HL-60 (cell line): Measurements from ENCODE around the gene GAB4.

ENCODE experiments used
- DNase-seq, 2 experiments: peaks; one replicate each; pipeline ENCODE4 v3.0.0-alpha.2; 2010 to 2020; ENCODE audit warnings: low read depth in 1 of 2, low spot score in 1 of 2
- H3K27ac ChIP-seq: fragments of 250-450 bp; sonication (Bioruptor Pico); replicated peaks from 2 replicates; pipeline ENCODE4 v1.5.1; 2020; ENCODE audit warnings: mild to moderate bottlenecking, moderate library complexity
- H3K27me3 ChIP-seq: fragments of 250-450 bp; sonication (Bioruptor Pico); 2 replicates; pipeline ENCODE4 v1.5.1; 2021; ENCODE audit warnings: mild to moderate bottlenecking, moderate library complexity; ENCODE audit not compliant: insufficient read depth, poor library complexity, severe bottlenecking
- H3K4me3 ChIP-seq: replicated peaks from 2 replicates; pipeline ENCODE4 v1.5.1; 2011; ENCODE audit warnings: mild to moderate bottlenecking, control low read depth, low read length; ENCODE audit not compliant: insufficient read depth
- GABPA ChIP-seq: IDR thresholded peaks from 2 replicates; pipeline ENCODE4 v1.6.1; 2012; ENCODE audit warnings: low read depth
- POLR2AphosphoS5 ChIP-seq: IDR thresholded peaks from 2 replicates; pipeline ENCODE4 v1.6.1; 2012; ENCODE audit warnings: low read depth
- SPI1 ChIP-seq: IDR thresholded peaks from 2 replicates; pipeline ENCODE4 v1.6.1; 2012; ENCODE audit warnings: low read depth, mild to moderate bottlenecking, borderline replicate concordance
- TF ChIP-seq, protein P1 (sequence below): IDR thresholded peaks from one replicate; pipeline ENCODE4 v1.5.1; 2011; ENCODE audit warnings: low read length, control low read depth, inconsistent platforms; ENCODE audit not compliant: insufficient read depth
- TF ChIP-seq, protein P2 (sequence below): IDR thresholded peaks from 2 replicates; pipeline ENCODE4 v1.6.1; 2012; ENCODE audit warnings: low read depth; ENCODE audit not compliant: insufficient replicate concordance

GAB4 gene

DNA sequence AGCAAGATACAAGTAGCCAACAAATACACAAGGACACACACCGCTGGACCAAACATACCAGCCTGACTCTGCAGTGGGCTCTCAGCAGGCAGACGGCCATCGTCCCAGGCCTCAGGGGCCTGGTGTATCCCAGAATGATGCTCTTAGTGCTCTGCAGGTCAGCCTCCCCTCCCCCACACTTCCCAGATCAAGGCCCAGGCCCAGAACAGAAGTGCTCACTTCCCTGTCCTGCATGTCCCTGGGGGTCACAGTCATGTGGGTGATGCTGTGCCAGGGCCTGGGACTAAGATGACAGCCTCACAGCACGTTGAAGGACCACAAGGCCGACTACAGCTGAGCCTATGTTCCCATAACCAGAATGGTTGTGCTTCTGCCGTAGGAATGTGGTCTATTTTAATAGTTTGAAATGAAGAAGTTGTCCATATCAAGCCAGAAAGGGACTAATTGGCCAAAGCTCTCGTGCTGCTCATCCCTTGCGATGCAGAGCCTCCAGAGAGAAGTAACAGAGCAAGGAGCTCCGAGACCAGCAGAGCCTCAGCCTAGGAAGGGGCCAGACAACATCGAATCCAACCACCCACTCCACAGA lies 48.6 kb downstream of the GAB4 start:
- H3K4me3 ChIP-seq, result no peak overlapping the region
- no peaks in the 10 kb centered on the region for H3K27me3 ChIP-seq
- no peak overlapping the region for H3K27ac ChIP-seq
- DNase-seq, result no peak
- TF ChIP-seq, protein P1, sequence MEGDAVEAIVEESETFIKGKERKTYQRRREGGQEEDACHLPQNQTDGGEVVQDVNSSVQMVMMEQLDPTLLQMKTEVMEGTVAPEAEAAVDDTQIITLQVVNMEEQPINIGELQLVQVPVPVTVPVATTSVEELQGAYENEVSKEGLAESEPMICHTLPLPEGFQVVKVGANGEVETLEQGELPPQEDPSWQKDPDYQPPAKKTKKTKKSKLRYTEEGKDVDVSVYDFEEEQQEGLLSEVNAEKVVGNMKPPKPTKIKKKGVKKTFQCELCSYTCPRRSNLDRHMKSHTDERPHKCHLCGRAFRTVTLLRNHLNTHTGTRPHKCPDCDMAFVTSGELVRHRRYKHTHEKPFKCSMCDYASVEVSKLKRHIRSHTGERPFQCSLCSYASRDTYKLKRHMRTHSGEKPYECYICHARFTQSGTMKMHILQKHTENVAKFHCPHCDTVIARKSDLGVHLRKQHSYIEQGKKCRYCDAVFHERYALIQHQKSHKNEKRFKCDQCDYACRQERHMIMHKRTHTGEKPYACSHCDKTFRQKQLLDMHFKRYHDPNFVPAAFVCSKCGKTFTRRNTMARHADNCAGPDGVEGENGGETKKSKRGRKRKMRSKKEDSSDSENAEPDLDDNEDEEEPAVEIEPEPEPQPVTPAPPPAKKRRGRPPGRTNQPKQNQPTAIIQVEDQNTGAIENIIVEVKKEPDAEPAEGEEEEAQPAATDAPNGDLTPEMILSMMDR, result no peak
- no peak for TF ChIP-seq POLR2AphosphoS5
- TF ChIP-seq, protein P2, sequence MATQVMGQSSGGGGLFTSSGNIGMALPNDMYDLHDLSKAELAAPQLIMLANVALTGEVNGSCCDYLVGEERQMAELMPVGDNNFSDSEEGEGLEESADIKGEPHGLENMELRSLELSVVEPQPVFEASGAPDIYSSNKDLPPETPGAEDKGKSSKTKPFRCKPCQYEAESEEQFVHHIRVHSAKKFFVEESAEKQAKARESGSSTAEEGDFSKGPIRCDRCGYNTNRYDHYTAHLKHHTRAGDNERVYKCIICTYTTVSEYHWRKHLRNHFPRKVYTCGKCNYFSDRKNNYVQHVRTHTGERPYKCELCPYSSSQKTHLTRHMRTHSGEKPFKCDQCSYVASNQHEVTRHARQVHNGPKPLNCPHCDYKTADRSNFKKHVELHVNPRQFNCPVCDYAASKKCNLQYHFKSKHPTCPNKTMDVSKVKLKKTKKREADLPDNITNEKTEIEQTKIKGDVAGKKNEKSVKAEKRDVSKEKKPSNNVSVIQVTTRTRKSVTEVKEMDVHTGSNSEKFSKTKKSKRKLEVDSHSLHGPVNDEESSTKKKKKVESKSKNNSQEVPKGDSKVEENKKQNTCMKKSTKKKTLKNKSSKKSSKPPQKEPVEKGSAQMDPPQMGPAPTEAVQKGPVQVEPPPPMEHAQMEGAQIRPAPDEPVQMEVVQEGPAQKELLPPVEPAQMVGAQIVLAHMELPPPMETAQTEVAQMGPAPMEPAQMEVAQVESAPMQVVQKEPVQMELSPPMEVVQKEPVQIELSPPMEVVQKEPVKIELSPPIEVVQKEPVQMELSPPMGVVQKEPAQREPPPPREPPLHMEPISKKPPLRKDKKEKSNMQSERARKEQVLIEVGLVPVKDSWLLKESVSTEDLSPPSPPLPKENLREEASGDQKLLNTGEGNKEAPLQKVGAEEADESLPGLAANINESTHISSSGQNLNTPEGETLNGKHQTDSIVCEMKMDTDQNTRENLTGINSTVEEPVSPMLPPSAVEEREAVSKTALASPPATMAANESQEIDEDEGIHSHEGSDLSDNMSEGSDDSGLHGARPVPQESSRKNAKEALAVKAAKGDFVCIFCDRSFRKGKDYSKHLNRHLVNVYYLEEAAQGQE, result no peak
- no peak for TF ChIP-seq SPI1
- no peak for TF ChIP-seq GABPA

DNA sequence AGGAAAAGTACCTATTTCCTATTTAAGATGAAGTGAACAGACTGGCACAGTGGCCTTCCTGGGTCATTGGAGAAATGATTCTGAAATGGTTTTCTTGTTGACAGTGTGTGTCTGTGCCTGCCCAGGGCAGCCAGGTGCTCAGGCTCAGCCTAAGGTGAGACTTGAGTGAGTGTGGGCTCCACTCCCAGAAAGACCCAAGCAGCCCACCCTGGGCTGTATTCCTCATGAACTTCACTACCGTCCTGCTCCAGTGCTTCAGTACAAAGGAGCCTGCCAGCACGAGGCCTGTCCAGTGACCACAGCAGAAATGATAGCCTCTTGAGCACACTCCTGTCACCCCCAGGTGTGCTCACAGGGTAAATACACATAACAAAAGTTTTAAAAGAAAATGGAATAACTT lies 49.5 kb downstream of the GAB4 start:
- DNase-seq, result no peak
- H3K27ac ChIP-seq, result no peak overlapping the region
- no peak overlapping the region for H3K4me3 ChIP-seq
- no peaks in the 10 kb centered on the region for H3K27me3 ChIP-seq
- TF ChIP-seq, protein P2, result no peak
- TF ChIP-seq SPI1 (no peak), POLR2AphosphoS5 (no peak), GABPA (no peak)
- TF ChIP-seq, protein P1, result no peak

DNA sequence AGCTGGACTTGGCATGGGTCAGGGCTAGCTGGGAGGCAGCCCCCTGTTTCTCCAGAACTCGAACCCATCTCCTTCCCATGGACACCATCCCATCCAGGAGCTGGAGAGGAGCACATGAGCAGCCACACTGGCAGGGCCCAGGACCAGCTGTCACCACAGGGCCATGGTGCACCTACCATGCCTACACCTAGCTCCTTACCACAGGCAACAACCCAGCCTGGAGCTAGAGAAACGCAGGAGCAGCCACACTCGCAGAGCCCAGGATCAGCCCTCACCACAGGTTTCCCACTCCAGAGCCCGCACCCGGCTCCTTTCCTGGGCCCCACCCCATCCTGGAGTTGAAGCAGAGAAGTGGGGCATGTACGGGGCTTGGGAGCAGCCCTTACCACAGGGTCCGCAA lies 50.2 kb downstream of the GAB4 start:
- TF ChIP-seq, protein P2, result no peak
- TF ChIP-seq POLR2AphosphoS5 (no peak), GABPA (no peak)
- DNase-seq, result no peak
- Histone ChIP-seq H3K27me3 (no peaks in the 10 kb centered on the region), H3K27ac (no peak overlapping the region), H3K4me3 (no peak overlapping the region)
